ENCODE data around the gene CRYGC. TPM values are rescaled to one million over a fixed set of nuclear protein-coding genes. Genes with fewer than 3 reads are reported as not detected.

The CRYGC gene
- total and polyA plus RNA-seq, 2 of the 8 experiments (the other 6 are each of a cell fraction or from before 2014, with no cell fraction given) = not detected

- Histone ChIP-seq H2BK20ac (ENCODE audit: low read length) (no peak overlapping the region), H4K91ac (replicated peaks; ENCODE audit: insufficient read length, low read length) (no peak overlapping the region), H3K36me3 (ENCODE audit: control insufficient read depth in 2 of 4, insufficient read depth in 4 of 4, low read length in 3 of 4) (no peaks in the 10 kb centered on the region), H2BK120ac (replicated peaks; ENCODE audit: low read depth, low read length) (no peak overlapping the region), H3K9me3 (ENCODE audit: insufficient read depth in 2 of 2, low read depth in 1 of 2, low read length in 1 of 2) (0 out of 4 replicates have a peak, but pooled peaks cover 2 to 5% of the 10 kb centered on the region in 2 experiments), H2BK5ac (ENCODE audit: low read depth, low read length) (no peak overlapping the region), H2BK12ac (ENCODE audit: low read depth, low read length) (no peak overlapping the region), H4K8ac (ENCODE audit: extremely low read depth, insufficient read depth, low read length) (no peak overlapping the region), H3K27ac (ENCODE audit: low read depth, low read length) (no peak overlapping the region), H3K4me2 (ENCODE audit: insufficient read depth in 1 of 2, low read depth in 2 of 2, low read length in 2 of 2) (no peak overlapping the region), H3K79me1 (ENCODE audit: low read depth, low read length) (no peaks in the 10 kb centered on the region), H2AK5ac (ENCODE audit: low read depth, low read length) (no peak overlapping the region), H2BK15ac (ENCODE audit: low read length) (no peak overlapping the region), H3K4me3 (ENCODE audit: extremely low read depth in 1 of 4, insufficient read depth in 2 of 4, low read depth in 3 of 4, low read length in 4 of 4) (no peak overlapping the region), H3K9ac (replicated peaks in 1 of 4; ENCODE audit: extremely low read depth in 1 of 4, low read depth in 3 of 4, low read length in 3 of 4) (no peak overlapping the region), H4K5ac (ENCODE audit: insufficient read length, low read depth, low read length) (no peak overlapping the region), H3K56ac (replicated peaks; ENCODE audit: insufficient read length, low read depth, low read length) (no peak overlapping the region), H3K4ac (replicated peaks; ENCODE audit: insufficient read length, low read depth, low read length) (no peak overlapping the region), H3K23me2 (ENCODE audit: low read depth, low read length) (no peaks in the 10 kb centered on the region), H3K79me2 (ENCODE audit: control insufficient read depth in 1 of 2, insufficient read depth in 2 of 2, low read length in 2 of 2) (no peaks in the 10 kb centered on the region), H3K23ac (ENCODE audit: insufficient read length) (no peak overlapping the region), H3K14ac (ENCODE audit: insufficient read length) (no peak overlapping the region), H3K4me1 (replicated peaks in 1 of 4; ENCODE audit: control insufficient read depth in 3 of 4, insufficient read depth in 4 of 4, low read length in 3 of 4) (0 out of 7 replicates have a peak, but pooled peaks cover 0 to under 1% (median 0%) of the 10 kb centered on the region in 4 experiments), H2AFZ (ENCODE audit: low read length) (no peak overlapping the region), H3K27me3 (replicated peaks in 1 of 4; ENCODE audit: control insufficient read depth in 3 of 4, extremely low read depth in 1 of 4, insufficient read depth in 3 of 4, low read length in 3 of 4) (no peaks in the 10 kb centered on the region; a peak in 1 of 7 replicates), H4K20me1 (replicated peaks in 1 of 2; ENCODE audit: control insufficient read depth in 1 of 2, insufficient read depth in 2 of 2, low read length in 2 of 2) (no peaks in the 10 kb centered on the region), H3K18ac (ENCODE audit: extremely low read depth, low read length) (no peak overlapping the region)
- FAIRE-seq (no peak), DNase-seq (ENCODE audit: low read depth in 1 of 2, low spot score in 2 of 2) (no peak)
- 94% methylated on average over 1 of the region's 1 CpG; no CpG with 5 or more reads in 1 of the 2 experiments for WGBS, 2 experiments (ENCODE audit: extremely low coverage in 1 of 2, insufficient coverage in 1 of 2, insufficient read length in 1 of 2, insufficient replicate concordance in 2 of 2, low coverage in 1 of 2, low lambda C conversion rate in 2 of 2, missing lambda C conversion rate in 1 of 2)
- CTCF ChIA-PET (ENCODE audit: partially characterized antibody) = interaction anchor here (1.9 kb wide), 1 partner anchor 24 kb away, joined by 8 read pairs; no protein-coding TSS in a partner anchor
- POLR2A ChIA-PET (ENCODE audit: partially characterized antibody) = no interaction called here
- TF ChIP-seq SP2 (IDR thresholded peaks at IDR 0.05; ENCODE audit: low read length) (no peak), CTBP2 (IDR thresholded peaks at IDR 0.05; ENCODE audit: borderline replicate concordance, insufficient read depth, insufficient read length, low read length) (no peak), JUND (IDR thresholded peaks at IDR 0.05; ENCODE audit: low read length) (no peak), EP300 (IDR thresholded peaks at IDR 0.05; ENCODE audit: borderline replicate concordance in 1 of 2, low read depth in 2 of 2, low read length in 2 of 2) (no peak), CREB1 (IDR thresholded peaks at IDR 0.05) (no peak), TCF12 (IDR thresholded peaks at IDR 0.05; ENCODE audit: low read depth, low read length) (no peak), CBX8 (IDR thresholded peaks at IDR 0.05; ENCODE audit: borderline replicate concordance, low read depth, low read length) (no peak), SRF (IDR thresholded peaks at IDR 0.05; ENCODE audit: low read depth, low read length) (no peak), KDM5A (IDR thresholded peaks at IDR 0.05; ENCODE audit: low read length) (no peak), ZNF274 (IDR thresholded peaks at IDR 0.05; ENCODE audit: borderline replicate concordance, extremely low read depth, low read length) (no peak), NRF1 (IDR thresholded peaks at IDR 0.05; ENCODE audit: low read depth, low read length) (no peak), PHF8 (conservative IDR thresholded peaks at IDR 0.05; ENCODE audit: low read depth, low read length) (no peak)
These were observed 21.3 kb upstream of the CRYGC start for GRCh38 chr2:208150956-208151355.

All from H1 (cell line).